Smooth muscle cell (in vitro differentiated cells): Measurements from ENCODE around the gene VPS36. TPM values are rescaled to one million over a fixed set of nuclear protein-coding genes. Genes with fewer than 3 reads are reported as not detected.
A peak's percentile ranks its signal among the peaks of the same experiment; 100 is the strongest.
"Not testable (repeated sequence)": the region's sequence is repeated elsewhere in the genome, so short reads cannot be mapped to it uniquely, and the experiment has no call there.

Experiments
- DNase-seq: peaks from one replicate; lab custom pipeline; 2025; ENCODE audit not compliant: unreplicated experiment; lab: John Stamatoyannopoulos, UW
- H2AFZ ChIP-seq: fragments of 200-600 bp; sonication (generic); 2 replicates; pipeline ENCODE4 v1.6.0; 2016; ENCODE audit warnings: antibody characterized with exemption, low read depth, mild to moderate bottlenecking
- H3F3A ChIP-seq: fragments of 200-600 bp; sonication (generic); 2 replicates; pipeline ENCODE4 v1.6.0; 2017; ENCODE audit warnings: antibody characterized with exemption, low read depth
- H3K27ac ChIP-seq: fragments of 200-600 bp; sonication (generic); 2 replicates; pipeline ENCODE4 v1.5.1; 2016; ENCODE audit warnings: low read depth, mild to moderate bottlenecking
- H3K27me3 ChIP-seq: fragments of 200-600 bp; sonication (generic); 2 replicates; pipeline ENCODE4 v1.6.1; 2016; ENCODE audit warnings: low read depth, mild to moderate bottlenecking
- H3K36me3 ChIP-seq: fragments of 200-600 bp; sonication (generic); 2 replicates; pipeline ENCODE4 v1.5.1; 2016; ENCODE audit warnings: low read depth
- H3K4me1 ChIP-seq: fragments of 200-600 bp; sonication (generic); 2 replicates; pipeline ENCODE4 v1.5.1; 2016; ENCODE audit warnings: low read depth
- H3K4me2 ChIP-seq: fragments of 200-600 bp; sonication (generic); 2 replicates; pipeline ENCODE4 v1.6.0; 2016; ENCODE audit warnings: mild to moderate bottlenecking
- H3K4me3 ChIP-seq: fragments of 200-600 bp; sonication (generic); 2 replicates; pipeline ENCODE4 v1.5.1; 2016; ENCODE audit warnings: mild to moderate bottlenecking
- H3K79me2 ChIP-seq: fragments of 200-600 bp; sonication (generic); 2 replicates; pipeline ENCODE4 v1.6.0; 2016; ENCODE audit warnings: low read depth, mild to moderate bottlenecking
- H3K9ac ChIP-seq: fragments of 200-600 bp; sonication (generic); 2 replicates; pipeline ENCODE4 v1.6.0; 2016; ENCODE audit warnings: low read depth
- H3K9me3 ChIP-seq: fragments of 200-600 bp; sonication (generic); replicated peaks from 2 replicates; pipeline ENCODE4 v1.5.1; 2016; ENCODE audit warnings: low read depth
- H4K20me1 ChIP-seq: fragments of 200-600 bp; sonication (generic); 2 replicates; pipeline ENCODE4 v1.6.0; 2016; ENCODE audit warnings: low read depth
- WGBS: methylation state at CpG from one replicate; pipeline ENCODE4 v1.1.7; 2016; ENCODE audit warnings: low lambda C conversion rate; 5-methylcytosine and 5-hydroxymethylcytosine counted together
- polyA plus RNA-seq: library from polyadenylated mRNA; unstranded; fragments of >200 nt; fragmentation: Nextera tagmentation; extraction: Ambion mirVana; gene quantifications from 2 replicates; pipeline ENCODE4 v1.2.1, GENCODE V29; 2016
- total RNA-seq: library from RNA; depleted of rRNA; stranded (reverse); fragments of >200 nt; gene quantifications from 2 replicates; pipeline ENCODE4 v1.2.3, GENCODE V29; 2014
- TF ChIP-seq, protein P1 (sequence below): fragments of 200-600 bp; sonication (generic); IDR thresholded peaks from 2 replicates; pipeline ENCODE4 v1.5.1; 2017; ENCODE audit warnings: borderline replicate concordance, mild to moderate bottlenecking, antibody characterized with exemption; ENCODE audit not compliant: insufficient read depth, poor library complexity, severe bottlenecking

The VPS36 gene
- total and polyA plus RNA-seq, 2 experiments from 2014 or later: 18.2 to 31.7 TPM

DNA sequence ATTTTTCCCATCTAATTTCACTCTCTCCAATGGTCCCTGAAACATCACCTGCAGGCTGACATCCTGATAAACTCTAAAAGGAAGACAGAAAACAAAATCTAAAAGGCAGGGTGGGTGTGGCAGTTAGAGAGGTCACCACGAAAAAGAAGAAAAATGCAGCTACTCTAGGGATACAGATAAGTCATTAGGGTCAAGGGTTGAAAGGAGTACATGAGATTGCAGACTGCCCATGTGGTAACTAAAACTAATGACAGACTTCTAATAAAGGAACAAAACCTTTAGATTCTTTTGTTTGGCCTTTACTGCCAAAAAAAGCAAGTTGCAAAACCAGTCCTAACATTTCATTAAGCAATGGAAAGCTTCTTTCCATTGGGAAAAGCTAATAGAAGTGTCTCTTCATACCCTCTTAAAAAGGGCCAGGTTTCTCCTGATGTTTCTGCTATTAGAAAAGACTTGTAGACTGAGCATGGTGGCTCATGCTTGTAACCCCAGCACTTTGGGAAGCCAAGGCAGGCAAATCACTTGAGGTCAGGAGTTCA, 75.5 kb downstream of the VPS36 start:
- WGBS: 58% methylated on average over 1 of the region's 1 CpG

DNA sequence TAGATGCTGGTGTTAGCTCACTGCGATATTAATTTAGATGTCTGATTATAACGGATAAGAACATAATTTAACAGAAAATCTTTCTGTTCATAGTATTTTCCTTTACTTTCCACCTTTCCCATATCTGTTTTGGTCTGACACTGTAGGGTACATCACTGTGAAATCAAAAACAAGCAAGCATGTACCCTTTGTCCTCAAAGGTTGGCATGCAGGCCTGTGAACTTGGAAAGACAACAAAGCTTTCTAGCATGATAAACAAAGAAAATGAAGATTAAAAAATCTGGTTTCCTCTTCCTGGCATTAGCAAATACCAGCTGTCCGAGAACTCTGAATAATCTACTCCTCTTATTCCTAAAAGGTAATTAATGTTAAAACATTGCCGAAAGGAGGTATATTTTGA, 76.0 kb downstream of the VPS36 start:
- Histone ChIP-seq H3K27ac (no peak overlapping the region), H3K9ac (no peak overlapping the region), H2AFZ (no peak overlapping the region), H3K4me1 (peaks cover 7% of the 10 kb centered on the region), H4K20me1 (no peaks in the 10 kb centered on the region), H3K9me3 (no peaks in the 10 kb centered on the region), H3K4me2 (no peak overlapping the region), H3K27me3 (no peaks in the 10 kb centered on the region), H3K36me3 (no peaks in the 10 kb centered on the region), H3F3A (no peaks in the 10 kb centered on the region), H3K4me3 (no peak overlapping the region), H3K79me2 (no peaks in the 10 kb centered on the region)
- 100% methylated on average over 4 of the region's 4 CpGs for WGBS
- TF ChIP-seq, protein P1, sequence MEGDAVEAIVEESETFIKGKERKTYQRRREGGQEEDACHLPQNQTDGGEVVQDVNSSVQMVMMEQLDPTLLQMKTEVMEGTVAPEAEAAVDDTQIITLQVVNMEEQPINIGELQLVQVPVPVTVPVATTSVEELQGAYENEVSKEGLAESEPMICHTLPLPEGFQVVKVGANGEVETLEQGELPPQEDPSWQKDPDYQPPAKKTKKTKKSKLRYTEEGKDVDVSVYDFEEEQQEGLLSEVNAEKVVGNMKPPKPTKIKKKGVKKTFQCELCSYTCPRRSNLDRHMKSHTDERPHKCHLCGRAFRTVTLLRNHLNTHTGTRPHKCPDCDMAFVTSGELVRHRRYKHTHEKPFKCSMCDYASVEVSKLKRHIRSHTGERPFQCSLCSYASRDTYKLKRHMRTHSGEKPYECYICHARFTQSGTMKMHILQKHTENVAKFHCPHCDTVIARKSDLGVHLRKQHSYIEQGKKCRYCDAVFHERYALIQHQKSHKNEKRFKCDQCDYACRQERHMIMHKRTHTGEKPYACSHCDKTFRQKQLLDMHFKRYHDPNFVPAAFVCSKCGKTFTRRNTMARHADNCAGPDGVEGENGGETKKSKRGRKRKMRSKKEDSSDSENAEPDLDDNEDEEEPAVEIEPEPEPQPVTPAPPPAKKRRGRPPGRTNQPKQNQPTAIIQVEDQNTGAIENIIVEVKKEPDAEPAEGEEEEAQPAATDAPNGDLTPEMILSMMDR: no peak
- no peak for DNase-seq

More for the DNA sequence above, 75.5 kb downstream of the VPS36 start:
- no peaks in the 10 kb centered on the region for H3K27me3 ChIP-seq
- no peak for DNase-seq
- H3K79me2 ChIP-seq: no peaks in the 10 kb centered on the region
- H3K27ac ChIP-seq: no peak overlapping the region
- TF ChIP-seq, protein P1: no peak
- no peak overlapping the region for H2AFZ ChIP-seq
- H4K20me1 ChIP-seq: no peaks in the 10 kb centered on the region
- no peaks in the 10 kb centered on the region for H3K9me3 ChIP-seq
- no peak overlapping the region for H3K4me3 ChIP-seq
- no peak overlapping the region for H3K4me2 ChIP-seq
- H3K9ac ChIP-seq: no peak overlapping the region
- H3K4me1 ChIP-seq: peaks cover 7% of the 10 kb centered on the region
- H3F3A ChIP-seq: no peaks in the 10 kb centered on the region
- no peaks in the 10 kb centered on the region for H3K36me3 ChIP-seq

- not testable (repeated sequence) for H2AFZ ChIP-seq, H3K4me3 ChIP-seq, H4K20me1 ChIP-seq, H3K9me3 ChIP-seq, H3K36me3 ChIP-seq, H3K27ac ChIP-seq, DNase-seq, H3K4me1 ChIP-seq, H3K79me2 ChIP-seq, H3K9ac ChIP-seq, H3F3A ChIP-seq, H3K4me2 ChIP-seq, H3K27me3 ChIP-seq
- WGBS: 94% methylated on average over 1 of the region's 1 CpG
Observed at GRCh38 chr13:52373277-52373676, 77.2 kb downstream of the VPS36 start.

- no peaks in the 10 kb centered on the region for H3F3A ChIP-seq
- H3K79me2 ChIP-seq: no peaks in the 10 kb centered on the region
- peak overlapping the region; percentile 73 for H3K4me2 ChIP-seq
- TF ChIP-seq, protein P1: no peak
- no peaks in the 10 kb centered on the region for H4K20me1 ChIP-seq
- no peaks in the 10 kb centered on the region for H3K9me3 ChIP-seq
- no peak overlapping the region for H3K27ac ChIP-seq
- no peak overlapping the region for H2AFZ ChIP-seq
- H3K4me1 ChIP-seq: peaks cover 7% of the 10 kb centered on the region
- H3K27me3 ChIP-seq: no peaks in the 10 kb centered on the region
- no peak overlapping the region for H3K9ac ChIP-seq
- no peaks in the 10 kb centered on the region for H3K36me3 ChIP-seq
- H3K4me3 ChIP-seq: no peak overlapping the region
- WGBS: 24% methylated on average over 3 of the region's 3 CpGs
- no peak for DNase-seq
Observed at GRCh38 chr13:52371736-52372247, 78.6 kb downstream of the VPS36 start.
